ENCODE results near the gene UBE2B.
"Not testable (repeated sequence)": the region's sequence is repeated elsewhere in the genome, so short reads cannot be mapped to it uniquely, and the experiment has no call there.

The UBE2B gene

DNA sequence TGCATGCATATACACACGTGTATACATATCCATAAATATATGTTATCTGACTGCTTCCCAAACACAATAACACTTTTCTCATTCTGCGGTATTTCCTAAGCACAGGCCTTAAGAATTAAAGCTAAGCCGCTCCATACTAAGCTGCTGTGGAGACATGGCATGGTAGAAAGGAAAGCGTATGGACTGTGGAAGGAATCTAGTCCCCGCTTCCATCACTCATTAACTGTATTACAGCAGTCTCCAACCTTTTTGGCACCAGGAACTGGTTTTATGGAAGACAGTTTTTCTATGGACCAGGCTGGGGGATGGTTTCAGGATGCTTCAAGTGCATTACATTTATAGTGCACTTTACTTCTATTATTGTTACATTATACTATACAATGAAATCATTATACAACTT lies 15.7 kb upstream of the UBE2B start:
- ChIA-PET POLR2A (ENCODE audit: low non-redundant PET) (no interaction called here), CTCF (interaction anchor here (0.7 kb wide), 1 partner anchor 10 kb away, joined by 3 read pairs; no protein-coding TSS in a partner anchor)
- no peak for TF ChIP-seq CTCF (conservative IDR thresholded peaks at IDR 0.05; ENCODE audit: low read depth)
- no peak for DNase-seq (ENCODE audit: low spot score)
- H3K27ac ChIP-seq = no peak overlapping the region

DNA sequence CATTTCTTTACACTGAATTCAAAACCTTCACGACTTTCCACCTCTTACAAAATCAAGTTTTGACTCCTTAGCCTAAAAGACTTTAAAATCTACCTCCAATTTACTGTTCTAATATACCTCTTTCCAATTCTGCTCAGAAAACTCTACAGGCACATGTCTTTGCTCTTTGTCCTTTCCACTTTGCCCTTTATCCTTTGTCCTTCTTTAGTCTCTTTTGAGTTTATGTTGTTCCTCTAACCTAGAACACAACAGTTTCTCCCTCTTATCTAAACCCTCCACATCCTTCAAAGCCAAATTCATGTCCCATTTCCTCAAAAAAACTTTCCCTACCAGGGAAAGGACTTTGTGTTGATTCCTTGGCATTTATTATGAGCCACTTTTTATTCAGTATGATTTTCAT lies 5.8 kb upstream of the UBE2B start:
- TF ChIP-seq CTCF (conservative IDR thresholded peaks at IDR 0.05; ENCODE audit: low read depth) = no peak
- no peak overlapping the region for H3K27ac ChIP-seq
- CTCF ChIA-PET = interaction anchor here (1.0 kb wide), 1 partner anchor 10 kb away, joined by 3 read pairs; no protein-coding TSS in a partner anchor
- POLR2A ChIA-PET (ENCODE audit: low non-redundant PET) = no interaction called here
- no peak for DNase-seq (ENCODE audit: low spot score)

- POLR2A ChIA-PET (ENCODE audit: low non-redundant PET) = no interaction called here
- CTCF ChIA-PET = interaction anchor here (0.6 to 1.5 kb wide), 4 partner anchors 66 to 1767 kb away, joined by 3 to 4 read pairs (median 3); no protein-coding TSS in a partner anchor
- DNase-seq (ENCODE audit: low spot score) = no peak
- peak overlapping the region; percentile 94 for H3K27ac ChIP-seq
- no peak for TF ChIP-seq CTCF (conservative IDR thresholded peaks at IDR 0.05; ENCODE audit: low read depth)
Measured at GRCh38 chr5:134370311-134370870, 978 bp upstream of the UBE2B start.

DNA sequence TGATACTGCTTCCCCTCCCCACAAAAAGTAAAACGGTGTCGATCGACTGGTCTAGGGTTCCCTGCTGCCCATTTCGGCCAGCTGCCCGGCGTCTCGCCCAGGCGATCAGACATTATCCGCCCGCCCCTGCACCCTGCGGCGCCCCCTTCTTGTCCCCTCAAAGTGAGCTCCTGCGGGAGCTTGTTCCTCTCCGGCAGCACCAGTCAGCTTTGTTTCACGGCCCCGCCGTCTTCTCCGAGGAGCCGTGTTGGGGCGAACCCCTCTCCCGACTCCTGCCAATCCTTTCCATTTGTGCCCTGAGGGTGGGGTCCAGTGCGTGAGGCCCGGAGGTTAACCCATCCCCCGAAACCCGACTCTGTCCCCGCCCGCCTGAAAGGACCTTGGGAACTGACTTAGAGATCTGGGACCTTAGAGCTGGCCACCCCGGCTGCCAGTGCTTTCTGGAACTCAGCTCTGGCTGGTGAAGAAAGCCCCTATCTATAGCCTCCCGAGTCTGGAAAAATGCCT lies 518 bp downstream of the UBE2B start:
- CTCF ChIA-PET = interaction anchor here (0.7 to 1.5 kb wide), 4 partner anchors 9 to 190 kb away, joined by 3 read pairs; no protein-coding TSS in a partner anchor
- TF ChIP-seq CTCF (conservative IDR thresholded peaks at IDR 0.05; ENCODE audit: low read depth) = no peak

GRCh38 chr5:134373633-134374032 lies 2.3 kb downstream of the UBE2B start:
- H3K27ac ChIP-seq; DNase-seq (ENCODE audit: low spot score); POLR2A ChIA-PET (ENCODE audit: low non-redundant PET); CTCF ChIA-PET: not testable (repeated sequence)

More for the DNA sequence above, 518 bp downstream of the UBE2B start:
- peak overlapping the region; percentile 94 for H3K27ac ChIP-seq
- POLR2A ChIA-PET (ENCODE audit: low non-redundant PET) = interaction anchor here (0.5 to 1.3 kb wide), 7 partner anchors 9 to 277 kb away, joined by 3 to 8 read pairs (median 4); no protein-coding TSS in a partner anchor
- peak; percentile 64 for DNase-seq (ENCODE audit: low spot score)

DNA sequence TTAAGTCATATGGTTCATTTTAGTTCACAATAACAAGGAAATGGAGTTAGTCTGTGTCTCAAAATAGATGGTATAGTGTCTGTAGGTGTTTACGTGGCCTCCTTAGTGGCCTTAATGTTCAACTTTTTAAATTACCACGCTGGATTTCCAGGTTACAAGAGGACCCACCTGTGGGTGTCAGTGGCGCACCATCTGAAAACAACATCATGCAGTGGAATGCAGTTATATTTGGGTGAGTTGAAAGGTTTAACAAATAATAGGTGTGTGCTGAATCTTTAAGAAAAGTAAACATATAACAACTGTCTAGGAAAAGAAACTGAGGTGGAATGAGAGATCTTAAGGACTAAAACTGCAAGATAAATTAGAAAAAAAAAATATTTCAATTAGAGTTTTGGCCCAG lies 2.9 kb downstream of the UBE2B start:
- TF ChIP-seq CTCF (conservative IDR thresholded peaks at IDR 0.05; ENCODE audit: low read depth) = no peak
- H3K27ac ChIP-seq = no peak overlapping the region
- CTCF ChIA-PET = interaction anchor here (0.6 kb wide), 1 partner anchor 1002 kb away, joined by 3 read pairs; no protein-coding TSS in a partner anchor
- POLR2A ChIA-PET (ENCODE audit: low non-redundant PET) = no interaction called here
- no peak for DNase-seq (ENCODE audit: low spot score)

- DNase-seq (ENCODE audit: low spot score) = no peak
- no peak for TF ChIP-seq CTCF (conservative IDR thresholded peaks at IDR 0.05; ENCODE audit: low read depth)
- ChIA-PET CTCF (interaction anchor here (0.6 kb wide), 2 partner anchors 9 to 198 kb away, joined by 3 read pairs; partner anchors contain the start of gene UBE2B), POLR2A (ENCODE audit: low non-redundant PET) (interaction anchor here (1.2 kb wide), 1 partner anchor 9 kb away, joined by 4 read pairs; the partner anchor contains the start of gene UBE2B)
- H3K27ac ChIP-seq = no peak overlapping the region
Measured at GRCh38 chr5:134380346-134380745, 9.0 kb downstream of the UBE2B start.

- POLR2A ChIA-PET (ENCODE audit: low non-redundant PET); DNase-seq (ENCODE audit: low spot score): not testable (repeated sequence)
- CTCF ChIA-PET = interaction anchor here (0.7 to 1.4 kb wide), 2 partner anchors 29 to 362 kb away, joined by 7 to 8 read pairs; partner anchors contain the start of gene CDKN2AIPNL
- 0 out of 2 replicates have a peak overlapping the region, but pooled peaks have one; percentile 12 for H3K27ac ChIP-seq
Measured at GRCh38 chr5:134382204-134382603, 10.8 kb downstream of the UBE2B start.
